ENCODE results near the gene GGA1.

DNA sequence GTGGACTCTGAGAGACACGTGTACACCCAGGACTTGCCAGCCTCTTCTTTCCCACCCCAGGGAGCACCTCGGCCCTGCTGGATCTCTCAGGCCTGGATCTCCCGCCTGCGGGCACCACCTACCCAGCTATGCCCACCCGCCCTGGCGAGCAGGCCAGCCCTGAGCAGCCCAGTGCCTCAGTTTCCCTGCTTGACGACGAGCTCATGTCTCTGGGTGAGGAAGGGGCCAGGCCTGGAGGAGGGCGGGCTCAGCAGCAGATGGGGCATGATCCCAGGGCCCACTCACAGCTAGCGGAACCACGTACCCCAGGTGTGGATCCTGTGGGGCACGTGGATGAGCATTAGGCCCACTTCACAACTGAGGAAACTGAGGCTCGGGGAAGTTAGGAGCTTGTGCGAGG is 17.1 kb downstream of the GGA1 start:
- TF ChIP-seq EZH2 (IDR thresholded peaks at IDR 0.05; ENCODE audit: low read length, missing control alignments), result no peak
- TF ChIP-seq CTCF (conservative IDR thresholded peaks at IDR 0.05 in 1 of 2, IDR thresholded peaks at IDR 0.05 in 1 of 2; ENCODE audit: low read depth in 1 of 2, low read length in 2 of 2), result no peak
